Measurements from ENCODE around the gene GALNTL6.

- TF ChIP-seq RFX5 (IDR thresholded peaks at IDR 0.05; ENCODE audit: low read depth, low read length): no peak
- TF ChIP-seq SAP30 (IDR thresholded peaks at IDR 0.05; ENCODE audit: borderline replicate concordance, insufficient read depth, low read depth, low read length, poor library complexity, severe bottlenecking): no peak
These were observed 1211.0 kb downstream of the GALNTL6 start for GRCh38 chr4:173024203-173024602.

Data from K562 (cell line).